Right forelimb (tissue), 1 donor: ENCODE measurements around the gene SH2D3A.

Source experiments
- DNase-seq: peaks from one replicate; pipeline ENCODE4 v3.0.0-alpha.2; 2018

SH2D3A gene

GRCh38 chr19:6736169-6736916 lies 30.9 kb downstream of the SH2D3A start:
- peak; percentile 82 for DNase-seq

- DNase-seq: no peak
These were observed 31.9 kb downstream of the SH2D3A start for GRCh38 chr19:6735181-6735911.

GRCh38 chr19:6734096-6734696 lies 33.0 kb downstream of the SH2D3A start:
- no peak for DNase-seq

GRCh38 chr19:6733338-6734095 lies 33.7 kb downstream of the SH2D3A start:
- DNase-seq: no peak

GRCh38 chr19:6732803-6733337 lies 34.4 kb downstream of the SH2D3A start:
- DNase-seq: no peak

GRCh38 chr19:6731822-6732221 lies 35.4 kb downstream of the SH2D3A start:
- no peak for DNase-seq

- DNase-seq: no peak
These were observed 36.1 kb downstream of the SH2D3A start for GRCh38 chr19:6730941-6731670.

GRCh38 chr19:6730153-6730804 lies 37.0 kb downstream of the SH2D3A start:
- DNase-seq: no peak

GRCh38 chr19:6729573-6730152 lies 37.6 kb downstream of the SH2D3A start:
- no peak for DNase-seq

GRCh38 chr19:6728346-6728745 lies 38.9 kb downstream of the SH2D3A start:
- DNase-seq: no peak

GRCh38 chr19:6725513-6726231 lies 41.6 kb downstream of the SH2D3A start:
- no peak for DNase-seq

GRCh38 chr19:6724631-6725492 lies 42.4 kb downstream of the SH2D3A start:
- no peak for DNase-seq

GRCh38 chr19:6723738-6724137 lies 43.5 kb downstream of the SH2D3A start:
- no peak for DNase-seq

GRCh38 chr19:6723108-6723618 lies 44.1 kb downstream of the SH2D3A start:
- no peak for DNase-seq

- no peak for DNase-seq
These were observed 45.5 kb downstream of the SH2D3A start for GRCh38 chr19:6721773-6722172.

GRCh38 chr19:6721138-6721474 lies 46.1 kb downstream of the SH2D3A start:
- DNase-seq: no peak

- DNase-seq: no peak
These were observed 46.7 kb downstream of the SH2D3A start, which contains the start of gene C3 for GRCh38 chr19:6720369-6721137. Gene C3, minus strand, starts transcription at chr19:6720650. Its CDS starts 61 bp downstream, at chr19:6720589.

GRCh38 chr19:6719992-6720368 lies 47.3 kb downstream of the SH2D3A start:
- DNase-seq: no peak

GRCh38 chr19:6719540-6719861 lies 47.7 kb downstream of the SH2D3A start:
- no peak for DNase-seq
